Activated CD4-positive, alpha-beta T cell treated with anti-CD3 and anti-CD28 coated beads, Interleukin-2, Interleukin-6, amounts not matched to agents 100 ng/mL and 50 ng/mL, durations not matched to agents 16 hours and 8 hours (primary cell): Measurements from ENCODE around the gene DSCAM.

Experiments
- DNase-seq: peaks from one replicate; pipeline ENCODE4 v3.0.0-alpha.2; 2020

The DSCAM gene

GRCh38 chr21:40840401-40841125, 6.4 kb downstream of the DSCAM start:
- DNase-seq, result no peak

- no peak for DNase-seq
These were observed 7.4 kb downstream of the DSCAM start for GRCh38 chr21:40839521-40839920.

- DNase-seq, result no peak
These were observed 9.5 kb downstream of the DSCAM start for GRCh38 chr21:40837456-40837855.

- DNase-seq, result no peak
These were observed 11.7 kb downstream of the DSCAM start for GRCh38 chr21:40835184-40835694.

- DNase-seq, result no peak
These were observed 13.8 kb downstream of the DSCAM start for GRCh38 chr21:40833184-40833583.

GRCh38 chr21:40832316-40832715, 14.6 kb downstream of the DSCAM start:
- DNase-seq, result no peak

- no peak for DNase-seq
These were observed 16.1 kb downstream of the DSCAM start for GRCh38 chr21:40830836-40831235.

- DNase-seq, result no peak
These were observed 17.2 kb downstream of the DSCAM start for GRCh38 chr21:40829791-40830190.

GRCh38 chr21:40829308-40829707, 17.6 kb downstream of the DSCAM start:
- no peak for DNase-seq

- DNase-seq, result no peak
These were observed 19.4 kb downstream of the DSCAM start for GRCh38 chr21:40827509-40827908.

- DNase-seq, result no peak
These were observed 27.7 kb downstream of the DSCAM start for GRCh38 chr21:40819071-40819900.

GRCh38 chr21:40813918-40814317, 33.0 kb downstream of the DSCAM start:
- no peak for DNase-seq

GRCh38 chr21:40809673-40810197, 37.2 kb downstream of the DSCAM start:
- no peak for DNase-seq

- DNase-seq, result no peak
These were observed 43.9 kb downstream of the DSCAM start for GRCh38 chr21:40803101-40803500.

- DNase-seq, result no peak
These were observed 46.8 kb downstream of the DSCAM start for GRCh38 chr21:40800126-40800525.

- DNase-seq, result no peak
These were observed 49.1 kb downstream of the DSCAM start for GRCh38 chr21:40797891-40798290.

GRCh38 chr21:40797410-40797809, 49.5 kb downstream of the DSCAM start:
- no peak for DNase-seq

- DNase-seq, result no peak
These were observed 50.5 kb downstream of the DSCAM start for GRCh38 chr21:40796464-40796863.

- no peak for DNase-seq
These were observed 51.6 kb downstream of the DSCAM start for GRCh38 chr21:40795313-40795712.

- no peak for DNase-seq
These were observed 54.1 kb downstream of the DSCAM start for GRCh38 chr21:40792691-40793456.

GRCh38 chr21:40788635-40789034, 58.3 kb downstream of the DSCAM start:
- no peak for DNase-seq

- DNase-seq, result no peak
These were observed 63.6 kb downstream of the DSCAM start for GRCh38 chr21:40783404-40783803.

- DNase-seq, result no peak
These were observed 76.4 kb downstream of the DSCAM start for GRCh38 chr21:40770435-40771055.
